HG02970 (cell line): ENCODE results near the gene RPH3AL.
"Not testable (repeated sequence)": the region's sequence is repeated elsewhere in the genome, so short reads cannot be mapped to it uniquely, and the experiment has no call there.

ENCODE experiments used
- ATAC-seq: cut with Tn5 transposase; IDR thresholded peaks from one replicate; pipeline ENCODE4 v1.9.1; 2021; ENCODE audit warnings: mild to moderate bottlenecking, moderate library complexity, moderate number of reproducible peaks; ENCODE audit not compliant: unreplicated experiment, low FRiP score

The RPH3AL gene

GRCh38 chr17:320809-321385 is 31.7 kb downstream of the RPH3AL start:
- ATAC-seq: no peak

- no peak for ATAC-seq
Measured at GRCh38 chr17:320139-320538, 32.5 kb downstream of the RPH3AL start.

- no peak for ATAC-seq
Measured at GRCh38 chr17:319266-319665, 33.3 kb downstream of the RPH3AL start.

- not testable (repeated sequence) for ATAC-seq
Measured at GRCh38 chr17:317070-317469, 35.5 kb downstream of the RPH3AL start.

DNA sequence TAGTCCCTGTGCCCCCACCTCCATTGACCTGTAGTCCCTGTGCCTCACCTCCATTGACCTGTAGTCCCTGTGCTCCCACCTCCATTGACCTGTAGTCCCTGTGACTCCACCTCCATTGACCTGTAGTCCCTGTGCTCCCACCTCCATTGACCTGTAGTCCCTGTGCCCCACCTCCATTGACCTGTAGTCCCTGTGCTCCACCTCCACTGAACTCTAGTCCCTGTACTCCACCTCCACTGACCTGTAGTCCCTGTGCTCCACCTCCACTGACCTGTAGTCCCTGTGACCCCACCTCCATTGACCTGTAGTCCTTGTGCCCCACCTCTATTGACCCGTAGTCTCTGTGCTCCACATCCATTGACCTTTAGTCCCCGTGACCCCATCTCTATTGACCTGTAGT is 37.2 kb downstream of the RPH3AL start:
- not testable (repeated sequence) for ATAC-seq

- not testable (repeated sequence) for ATAC-seq
Measured at GRCh38 chr17:314614-314944, 38.0 kb downstream of the RPH3AL start.

DNA sequence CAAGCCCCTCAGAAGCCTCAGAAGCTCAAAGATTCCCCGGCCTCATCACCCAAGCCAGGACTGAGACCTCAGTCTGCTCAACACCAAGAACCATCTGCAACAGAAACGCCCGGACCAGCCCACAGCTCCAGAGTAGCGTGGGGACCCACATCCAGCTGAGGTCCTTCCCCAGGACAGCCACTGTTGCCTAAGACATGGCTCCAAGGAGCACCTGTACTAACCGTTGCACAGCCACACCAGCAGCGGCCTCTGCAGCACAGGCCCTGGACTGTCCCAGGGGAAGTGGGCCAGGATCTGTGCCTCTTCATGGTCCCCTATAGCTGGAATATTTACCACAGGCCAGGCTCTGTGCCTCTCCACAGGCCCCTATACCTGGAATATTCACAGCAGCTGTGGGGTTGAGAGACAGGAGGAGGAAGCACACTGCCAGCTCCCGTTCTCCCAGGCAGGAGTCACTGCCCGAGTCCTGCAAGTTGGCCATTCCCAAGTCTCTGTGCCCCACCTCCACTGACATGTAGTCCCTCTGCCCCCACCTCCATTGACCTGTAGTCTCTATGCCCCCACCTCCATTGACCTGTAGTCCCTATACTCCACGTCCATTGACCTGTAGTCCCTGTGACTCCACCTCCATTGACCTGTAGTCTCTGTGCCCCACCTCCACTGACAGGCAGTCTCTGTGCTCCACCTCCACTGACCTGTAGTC is 38.5 kb downstream of the RPH3AL start:
- ATAC-seq: no peak

- no peak for ATAC-seq
Measured at GRCh38 chr17:313231-313630, 39.4 kb downstream of the RPH3AL start.

DNA sequence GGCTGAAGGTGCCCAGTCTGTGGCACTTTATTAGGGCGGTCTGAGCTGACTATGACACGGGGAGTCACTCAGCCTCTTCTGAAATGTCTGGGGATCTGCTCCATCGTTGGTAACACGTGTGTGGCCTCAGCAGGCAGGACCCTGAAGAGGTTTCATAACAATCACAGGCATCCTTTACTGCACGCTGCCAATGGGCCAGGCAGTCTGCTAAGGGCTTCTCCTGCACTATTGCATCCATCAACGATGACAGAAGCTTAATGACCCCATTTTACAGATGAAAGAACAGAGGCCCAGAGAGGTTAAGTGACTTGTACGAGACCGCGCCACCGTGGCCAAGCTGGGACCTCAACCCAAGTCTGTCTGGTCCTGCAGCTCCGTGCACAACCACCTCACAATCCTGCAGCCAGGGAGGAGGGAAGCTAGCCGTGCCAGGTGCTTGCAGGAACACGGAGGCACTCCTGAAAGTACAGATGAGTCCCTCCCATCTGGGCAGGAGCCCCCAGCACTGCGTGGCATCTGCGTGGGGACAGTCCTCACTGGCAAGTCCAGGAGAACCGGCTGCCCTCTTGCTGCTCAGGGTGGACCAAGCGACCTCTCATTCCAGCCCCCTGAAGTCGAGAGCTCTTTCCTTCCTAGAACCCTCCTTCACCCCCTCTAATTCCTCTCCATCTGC is 40.0 kb downstream of the RPH3AL start:
- no peak for ATAC-seq

DNA sequence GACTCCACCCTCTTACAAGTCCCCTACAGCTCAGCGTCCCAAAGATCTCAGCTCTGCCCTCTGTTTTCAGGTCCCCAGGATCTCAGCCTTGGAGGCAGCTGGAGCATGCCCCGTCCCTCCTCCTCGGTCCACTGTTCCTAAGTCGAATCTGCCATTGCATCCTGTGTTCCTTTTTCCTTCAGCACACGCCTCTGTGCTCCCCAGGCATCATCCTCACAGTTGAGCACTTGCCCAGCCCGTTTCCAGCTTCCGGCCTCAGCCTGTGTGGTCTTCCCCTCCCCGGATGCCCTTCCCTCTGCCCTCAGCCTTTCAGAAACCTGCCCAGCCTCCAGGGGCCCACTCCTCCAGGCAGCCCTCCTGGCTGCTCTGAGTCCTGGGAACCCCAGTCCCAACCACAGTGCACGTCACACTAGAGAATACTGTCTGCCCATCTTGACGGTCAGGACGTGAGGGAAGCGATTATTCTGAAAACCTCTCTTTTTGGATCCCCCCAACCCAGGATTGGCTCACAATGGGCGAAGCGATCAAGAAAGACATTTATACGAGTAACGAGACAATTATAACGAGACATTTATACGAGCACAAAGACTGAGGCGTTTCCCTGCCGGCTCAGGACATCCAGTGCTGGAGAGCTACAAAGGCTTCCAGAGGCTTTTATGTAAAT is 41.4 kb downstream of the RPH3AL start:
- no peak for ATAC-seq

GRCh38 chr17:310111-311010 is 42.2 kb downstream of the RPH3AL start:
- ATAC-seq: no peak

- no peak for ATAC-seq
Measured at GRCh38 chr17:309361-309888, 43.2 kb downstream of the RPH3AL start.

- ATAC-seq: no peak
Measured at GRCh38 chr17:307741-308507, 44.7 kb downstream of the RPH3AL start.

- ATAC-seq: no peak
Measured at GRCh38 chr17:307295-307691, 45.3 kb downstream of the RPH3AL start.

DNA sequence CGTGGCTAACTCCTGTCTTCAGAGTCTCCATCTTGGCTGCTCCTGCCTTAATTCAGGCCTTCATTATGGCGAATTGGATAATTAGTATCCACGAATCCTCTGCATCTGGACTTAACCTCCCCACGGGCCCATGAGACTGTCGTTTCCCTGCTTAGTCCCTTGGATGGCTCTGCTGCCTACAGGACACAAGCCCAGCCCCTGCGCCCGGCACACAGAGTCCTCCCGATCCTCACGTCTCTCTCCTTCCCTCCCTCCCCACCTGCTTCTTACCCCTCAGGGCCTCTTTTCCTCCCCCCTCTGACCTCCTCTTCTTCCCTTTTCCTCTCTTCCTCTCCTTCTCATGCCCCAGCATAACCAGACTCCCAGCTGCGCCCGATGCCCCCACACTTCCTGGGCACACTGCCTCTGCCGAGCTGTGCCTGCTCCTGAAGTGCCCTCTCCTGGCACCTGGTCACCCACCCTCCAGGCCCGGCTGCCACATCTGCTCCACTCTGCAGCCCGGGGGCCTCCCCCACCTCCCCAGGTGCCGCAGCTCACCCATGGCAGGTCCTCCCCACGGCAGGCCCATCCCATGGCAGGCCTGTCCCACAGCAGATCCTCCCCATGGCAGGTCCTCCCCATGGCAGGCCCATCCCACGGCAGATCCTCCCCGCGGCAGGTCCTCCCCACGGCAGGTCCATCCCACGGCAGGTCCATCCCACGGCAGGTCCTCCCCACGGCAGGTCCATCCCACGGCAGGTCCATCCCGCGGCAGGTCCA is 45.9 kb downstream of the RPH3AL start:
- no peak for ATAC-seq

DNA sequence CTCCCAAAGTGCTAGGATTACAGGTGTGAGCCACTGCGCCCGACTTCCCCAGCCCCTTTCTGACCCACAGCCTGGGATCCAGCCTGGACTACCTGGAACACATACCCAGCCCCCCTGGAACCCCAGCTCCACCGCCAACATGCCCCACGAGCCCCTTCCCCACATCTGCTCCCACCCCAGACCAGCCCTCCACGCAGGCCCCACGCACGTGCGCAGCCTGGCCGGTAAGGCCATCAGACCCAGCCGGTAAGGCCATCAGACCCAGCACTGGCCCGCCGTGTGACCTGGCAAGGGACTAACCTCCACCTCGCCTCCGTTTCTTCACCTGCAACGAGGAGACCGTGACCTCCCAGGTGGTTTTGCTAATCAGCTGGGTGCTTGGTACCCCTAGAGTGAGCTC is 46.5 kb downstream of the RPH3AL start:
- ATAC-seq: no peak

GRCh38 chr17:305090-305976 is 47.3 kb downstream of the RPH3AL start:
- ATAC-seq: no peak

DNA sequence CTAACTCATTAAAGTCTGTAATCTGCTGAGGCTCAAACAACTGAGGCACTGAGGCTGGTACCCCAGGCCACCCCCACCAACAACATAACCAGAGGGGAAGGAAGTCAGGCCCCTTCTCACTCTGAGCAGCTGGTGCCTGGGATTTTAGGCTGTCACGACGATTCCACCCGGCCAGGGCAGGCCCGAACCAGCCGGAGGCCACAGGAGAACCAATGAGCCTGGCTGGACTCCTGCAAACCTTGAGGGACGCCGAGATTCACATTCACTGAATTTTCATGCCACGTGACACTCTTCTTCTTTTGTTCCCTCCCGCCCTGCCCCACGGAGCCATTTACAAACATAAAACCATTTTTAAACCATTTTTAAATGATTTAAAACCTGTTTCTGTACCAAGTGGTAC is 48.1 kb downstream of the RPH3AL start:
- ATAC-seq: no peak
